A549 (cell line): ENCODE measurements around the gene CALM1. TPM values are rescaled to one million over a fixed set of nuclear protein-coding genes. Genes with fewer than 3 reads are reported as not detected.

Experiments
- ATAC-seq, 2 experiments: fragments of 200-7000 bp in 1 of 2; fragments of >200 bp in 1 of 2; cut with Nextera tagmentation in 1 of 2; cut with Tn5 transposase in 1 of 2; 3 replicates each; pipeline versions ENCODE4 v1.8.0 to v1.9.1; 2018 to 2020; ENCODE audit warnings: mild to moderate bottlenecking in 1 of 2, moderate library complexity in 1 of 2
- CTCF ChIA-PET: fragments of 300-600 bp; sonication (Branson Sonifier 250); formaldehyde crosslinking; extraction: SDS; loops from one replicate; lab custom pipeline; 2021; ENCODE audit warnings: antibody characterized with exemption, inconsistent platforms; lab: Yijun Ruan, JAX
- POLR2A ChIA-PET: fragments of 350-600 bp; formaldehyde crosslinking; extraction: SDS; loops from one replicate; lab custom pipeline; 2021; ENCODE audit warnings: antibody characterized with exemption, inconsistent platforms; lab: Yijun Ruan, JAX
- DNase-seq, 2 experiments: peaks; one replicate each; pipeline versions ENCODE4 v3.0.0 to v3.0.0-alpha.2; 2011 to 2016; ENCODE audit warnings: low read depth in 1 of 2, low spot score in 1 of 2
- FAIRE-seq: peaks from 2 replicates; lab custom pipeline; 2011; peaks lifted over from hg19 to GRCh38; lab: Jason Lieb, UNC
- H3K27ac ChIP-seq, 2 experiments: fragments of >200 bp; sonication (Bioruptor Twin); formaldehyde crosslinking; 3 replicates each; pipeline ENCODE4 v1.5.1; 2016 to 2017
- H3K4me1 ChIP-seq: fragments of >200 bp; sonication (Bioruptor Twin); formaldehyde crosslinking; 3 replicates; pipeline ENCODE4 v1.6.1; 2016
- H3K4me2 ChIP-seq: fragments of >200 bp; sonication (Bioruptor Twin); formaldehyde crosslinking; 3 replicates; pipeline ENCODE4 v1.6.1; 2016
- H3K4me3 ChIP-seq: fragments of >200 bp; sonication (Bioruptor Twin); formaldehyde crosslinking; 3 replicates; pipeline ENCODE4 v1.5.1; 2016
- H3K9me3 ChIP-seq: fragments of >200 bp; sonication (Bioruptor Twin); formaldehyde crosslinking; 3 replicates; pipeline ENCODE4 v1.6.1; 2016
- CEBPB ChIP-seq, 2 experiments: fragments of >200 bp in 1 of 2; sonication (Bioruptor Twin) in 1 of 2; formaldehyde crosslinking in 1 of 2; IDR thresholded peaks; 2 replicates each; pipeline ENCODE4 v1.6.1; 2012 to 2016
- CHD4 ChIP-seq: fragments of 200-600 bp; sonication (generic); IDR thresholded peaks from 2 replicates; pipeline ENCODE4 v1.6.1; 2016; ENCODE audit warnings: antibody characterized with exemption, mild to moderate bottlenecking, borderline replicate concordance
- E2F6 ChIP-seq: IDR thresholded peaks from 2 replicates; pipeline ENCODE4 v1.6.1; 2012; ENCODE audit warnings: low read depth, borderline replicate concordance
- FOSB ChIP-seq: fragments of 250-450 bp; sonication (Bioruptor Pico); IDR thresholded peaks from 2 replicates; pipeline ENCODE4 v1.5.0; 2020; ENCODE audit warnings: mild to moderate bottlenecking, moderate library complexity
- NFE2L2 ChIP-seq: fragments of 150-350 bp; conservative IDR thresholded peaks from 2 replicates; pipeline ENCODE4 v1.6.1; 2014; ENCODE audit warnings: low read length
- REST ChIP-seq: fragments of 200-600 bp; sonication (generic); IDR thresholded peaks from 2 replicates; pipeline ENCODE4 v1.6.1; 2016; ENCODE audit warnings: antibody characterized with exemption, mild to moderate bottlenecking, moderate library complexity
- USF2 ChIP-seq: fragments of 450-650 bp; IDR thresholded peaks from 2 replicates; pipeline ENCODE4 v1.6.1; 2014; ENCODE audit warnings: antibody characterized with exemption
- ZNF302 ChIP-seq: fragments of 250-450 bp; sonication (Bioruptor Pico); IDR thresholded peaks from 2 replicates; pipeline ENCODE4 v1.9.0; 2021; ENCODE audit warnings: inconsistent platforms, mild to moderate bottlenecking, moderate library complexity
- WGBS: methylation state at CpG from one replicate; pipeline ENCODE4 v1.1.6; 2017; ENCODE audit errors: missing lambda C conversion rate; 5-methylcytosine and 5-hydroxymethylcytosine counted together
- polyA plus RNA-seq, 4 experiments: library from polyadenylated mRNA; depleted of rRNA in 3 of 4; stranded (reverse); fragments of >200 nt; fragmentation: RNase III in 1 of 4; extraction: RNeasy Plus Mini Kit Qiagen cat#74134 plus additional on column Dnase treatment in 1 of 4; gene quantifications; 2 replicates in 3 of 4; 3 replicates in 1 of 4; pipeline ENCODE4 v1.2.3, GENCODE V29; 2011 to 2017
- TF ChIP-seq, protein P1 (sequence below): fragments of 250-450 bp; sonication (Bioruptor Pico); IDR thresholded peaks from 2 replicates; pipeline ENCODE4 v1.5.0; 2021; ENCODE audit warnings: mild to moderate bottlenecking, moderate library complexity, borderline replicate concordance

Gene CALM1
- polyA plus RNA-seq, 2 of the 4 experiments (the other 2 are of a cell fraction) = 374 to 451 TPM

GRCh38 chr14:90443161-90444076 lies 46.6 kb downstream of the CALM1 start (continued):
- no peak for TF ChIP-seq E2F6
- TF ChIP-seq USF2 = no peak
- no peak for TF ChIP-seq REST
- TF ChIP-seq, protein P1, sequence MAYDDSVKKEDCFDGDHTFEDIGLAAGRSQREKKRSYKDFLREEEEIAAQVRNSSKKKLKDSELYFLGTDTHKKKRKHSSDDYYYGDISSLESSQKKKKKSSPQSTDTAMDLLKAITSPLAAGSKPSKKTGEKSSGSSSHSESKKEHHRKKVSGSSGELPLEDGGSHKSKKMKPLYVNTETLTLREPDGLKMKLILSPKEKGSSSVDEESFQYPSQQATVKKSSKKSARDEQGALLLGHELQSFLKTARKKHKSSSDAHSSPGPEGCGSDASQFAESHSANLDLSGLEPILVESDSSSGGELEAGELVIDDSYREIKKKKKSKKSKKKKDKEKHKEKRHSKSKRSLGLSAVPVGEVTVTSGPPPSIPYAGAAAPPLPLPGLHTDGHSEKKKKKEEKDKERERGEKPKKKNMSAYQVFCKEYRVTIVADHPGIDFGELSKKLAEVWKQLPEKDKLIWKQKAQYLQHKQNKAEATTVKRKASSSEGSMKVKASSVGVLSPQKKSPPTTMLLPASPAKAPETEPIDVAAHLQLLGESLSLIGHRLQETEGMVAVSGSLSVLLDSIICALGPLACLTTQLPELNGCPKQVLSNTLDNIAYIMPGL = no peak
- no peak for TF ChIP-seq FOSB (CRISPR knock-in tag)
- TF ChIP-seq NFE2L2 = no peak

DNA sequence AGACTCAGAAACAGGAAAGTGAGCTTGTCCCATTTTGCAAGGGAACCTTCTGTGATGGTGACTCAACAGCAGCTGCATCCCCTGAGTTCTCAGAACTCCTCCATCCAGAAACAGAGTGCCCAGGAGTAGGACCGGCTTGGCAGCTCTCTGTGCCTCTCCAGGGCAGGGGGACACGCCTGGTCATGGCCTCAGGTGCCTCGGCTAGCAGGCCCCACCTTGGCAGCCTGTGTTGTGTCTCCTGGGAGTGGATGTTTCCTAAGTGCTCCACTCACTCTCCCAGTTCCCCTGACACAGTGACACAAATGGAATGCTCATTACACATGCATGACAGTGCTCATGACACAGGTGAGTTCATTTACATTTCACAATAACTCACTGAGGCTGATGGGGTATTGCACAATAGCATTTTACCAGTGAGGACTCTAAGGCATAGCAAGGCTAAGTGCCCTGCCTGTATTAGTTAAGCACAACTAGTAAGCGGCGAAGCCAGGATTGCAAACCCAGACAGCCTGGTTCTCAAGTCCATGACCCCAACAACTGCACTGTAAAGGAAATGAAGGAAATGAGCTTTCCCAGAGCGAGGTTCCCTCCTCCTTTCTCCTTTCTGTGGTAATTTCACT lies 47.4 kb downstream of the CALM1 start:
- no peak for FAIRE-seq
- CTCF ChIA-PET = interaction anchor here (1.3 to 1.8 kb wide), 2 partner anchors 44 to 253 kb away, joined by 4 to 5 read pairs; no protein-coding TSS in a partner anchor
- no peak overlapping the region for H3K4me3 ChIP-seq

More for the DNA sequence above, 47.4 kb downstream of the CALM1 start:
- no peak for DNase-seq
- Histone ChIP-seq H3K4me2 (no peak overlapping the region), H3K9me3 (peaks cover 20% of the 10 kb centered on the region), H3K4me1 (0 out of 3 replicates have a peak, but pooled peaks cover 2% of the 10 kb centered on the region), H3K27ac (no peak overlapping the region)
- 63% methylated on average over 6 of the region's 6 CpGs for WGBS
- TF ChIP-seq CEBPB (IDR thresholded peaks at IDR 0.05) (peak; percentile 35 to 49; a peak in 2 of 4 replicates), REST (no peak), CHD4 (no peak), ZNF302 (CRISPR knock-in tag) (no peak)
- ATAC-seq = peak; percentile 10 to 43; a peak in 3 of 6 replicates
- POLR2A ChIA-PET = no interaction called here
